Epithelial cell of esophagus (primary cell): ENCODE results near the gene SLC38A1.
A peak's percentile ranks its signal among the peaks of the same experiment; 100 is the strongest.

Experiments
- DNase-seq: peaks from one replicate; pipeline ENCODE4 v3.0.0; 2010; ENCODE audit warnings: low read depth
- H3K4me3 ChIP-seq: 2 replicates; pipeline ENCODE4 v1.5.1; 2011; ENCODE audit warnings: mild to moderate bottlenecking, low read length, control low read depth
- TF ChIP-seq, protein P1 (sequence below): IDR thresholded peaks from 2 replicates; pipeline ENCODE4 v1.5.1; 2011; ENCODE audit warnings: low read depth, mild to moderate bottlenecking, low read length, control low read depth, inconsistent platforms; ENCODE audit not compliant: insufficient read depth; ENCODE audit errors: missing control alignments

The SLC38A1 gene

DNA sequence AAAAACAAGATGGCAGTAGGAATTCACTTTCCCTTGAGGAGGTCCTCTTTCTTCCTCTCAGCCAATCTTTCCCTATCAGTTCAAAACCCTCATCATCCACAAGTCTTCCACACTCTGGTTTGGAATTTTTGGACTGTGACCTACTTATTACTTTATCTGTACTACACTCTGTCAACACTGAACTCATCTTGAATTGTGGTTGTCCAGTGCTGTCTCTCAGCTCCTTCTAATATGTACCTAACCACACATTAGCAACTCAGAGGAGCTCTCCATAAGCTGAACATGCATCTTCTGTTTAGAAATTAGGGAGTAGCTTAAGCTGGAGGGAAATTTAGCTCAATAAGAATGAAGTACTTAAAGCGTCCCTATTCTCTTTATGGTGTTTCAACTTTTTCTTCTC, 34.8 kb downstream of the SLC38A1 start:
- H3K4me3 ChIP-seq = no peak overlapping the region
- TF ChIP-seq, protein P1, sequence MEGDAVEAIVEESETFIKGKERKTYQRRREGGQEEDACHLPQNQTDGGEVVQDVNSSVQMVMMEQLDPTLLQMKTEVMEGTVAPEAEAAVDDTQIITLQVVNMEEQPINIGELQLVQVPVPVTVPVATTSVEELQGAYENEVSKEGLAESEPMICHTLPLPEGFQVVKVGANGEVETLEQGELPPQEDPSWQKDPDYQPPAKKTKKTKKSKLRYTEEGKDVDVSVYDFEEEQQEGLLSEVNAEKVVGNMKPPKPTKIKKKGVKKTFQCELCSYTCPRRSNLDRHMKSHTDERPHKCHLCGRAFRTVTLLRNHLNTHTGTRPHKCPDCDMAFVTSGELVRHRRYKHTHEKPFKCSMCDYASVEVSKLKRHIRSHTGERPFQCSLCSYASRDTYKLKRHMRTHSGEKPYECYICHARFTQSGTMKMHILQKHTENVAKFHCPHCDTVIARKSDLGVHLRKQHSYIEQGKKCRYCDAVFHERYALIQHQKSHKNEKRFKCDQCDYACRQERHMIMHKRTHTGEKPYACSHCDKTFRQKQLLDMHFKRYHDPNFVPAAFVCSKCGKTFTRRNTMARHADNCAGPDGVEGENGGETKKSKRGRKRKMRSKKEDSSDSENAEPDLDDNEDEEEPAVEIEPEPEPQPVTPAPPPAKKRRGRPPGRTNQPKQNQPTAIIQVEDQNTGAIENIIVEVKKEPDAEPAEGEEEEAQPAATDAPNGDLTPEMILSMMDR = no peak
- no peak for DNase-seq

DNA sequence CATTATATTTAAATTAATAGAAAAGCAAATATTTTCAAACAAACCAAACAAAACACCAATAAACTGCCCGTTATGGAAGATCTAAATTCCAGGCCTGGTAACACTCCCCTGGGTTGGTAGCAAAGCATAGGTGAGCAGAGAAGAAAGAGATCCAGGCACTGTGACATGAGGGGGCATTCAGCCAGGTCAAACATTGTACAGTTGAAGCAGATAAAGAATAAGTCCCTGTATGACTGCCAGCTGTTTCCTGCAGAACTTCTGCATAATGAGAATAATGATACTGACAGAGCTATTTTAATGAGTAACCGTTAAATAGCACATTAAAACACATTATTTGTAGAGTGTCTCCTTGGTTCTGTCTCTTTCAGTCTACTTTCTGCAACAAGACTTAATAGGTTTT, 35.4 kb downstream of the SLC38A1 start:
- H3K4me3 ChIP-seq = no peak overlapping the region
- DNase-seq = no peak
- TF ChIP-seq, protein P1 = no peak

DNA sequence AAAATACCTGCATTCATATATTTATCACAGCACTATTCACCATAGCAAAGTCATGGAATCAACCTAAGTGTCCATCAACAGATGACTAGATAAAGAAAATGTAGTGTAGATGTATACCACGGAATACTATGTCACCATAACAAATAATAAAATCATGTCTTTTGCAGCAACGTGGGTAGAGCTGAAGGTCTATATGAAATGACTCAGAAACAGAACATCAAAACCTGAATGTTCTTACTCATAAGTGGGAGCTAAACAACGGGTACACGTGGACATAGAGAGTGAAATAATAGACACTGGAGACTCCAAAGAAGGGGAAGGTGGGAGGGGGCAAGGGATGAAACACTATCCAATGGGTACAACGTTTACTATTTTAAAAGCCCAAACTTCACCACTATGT, 37.9 kb downstream of the SLC38A1 start:
- TF ChIP-seq, protein P1 = no peak
- peak; percentile 24 for DNase-seq

DNA sequence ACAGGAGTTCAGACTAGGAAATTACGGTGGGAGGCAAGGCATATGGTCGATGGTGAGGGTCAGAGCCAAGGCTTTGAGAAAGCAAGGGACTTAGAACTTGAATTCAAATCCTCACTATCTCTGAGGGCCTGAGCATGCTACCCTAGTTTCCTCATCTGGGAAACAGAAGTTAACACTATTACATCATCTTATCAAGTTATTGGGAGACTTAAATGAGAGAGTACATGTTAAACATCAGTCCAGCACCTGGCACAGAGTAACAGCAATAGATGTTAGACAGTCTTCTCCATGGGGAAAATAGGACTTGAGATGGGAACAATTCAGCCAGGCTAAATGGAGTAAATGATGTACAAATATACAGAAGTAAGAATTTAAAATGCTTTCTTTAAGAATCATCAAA, 38.5 kb downstream of the SLC38A1 start:
- H3K4me3 ChIP-seq = no peak overlapping the region
- DNase-seq = no peak
- TF ChIP-seq, protein P1 = no peak

More for the DNA sequence above, 37.9 kb downstream of the SLC38A1 start:
- H3K4me3 ChIP-seq = no peak overlapping the region

DNA sequence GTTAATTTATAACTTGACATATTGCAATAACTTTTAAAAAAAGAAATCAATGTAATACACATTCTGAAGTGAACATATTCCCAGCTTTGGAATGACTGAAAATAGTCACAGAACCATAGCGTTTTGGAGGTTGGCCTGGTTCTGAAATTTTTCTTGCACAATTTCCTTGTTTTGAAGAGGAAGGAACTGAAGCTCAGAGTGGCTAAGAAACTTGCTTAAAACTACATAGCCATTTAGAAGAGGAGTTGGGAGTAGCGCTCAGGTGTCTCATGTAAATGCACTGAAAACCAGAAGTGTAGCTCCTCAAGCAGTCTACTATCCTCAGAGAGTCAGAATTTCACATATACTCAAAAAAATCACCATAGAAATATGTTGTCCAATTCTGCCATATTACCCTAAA, 41.2 kb downstream of the SLC38A1 start:
- DNase-seq = no peak
- no peak overlapping the region for H3K4me3 ChIP-seq
- TF ChIP-seq, protein P1 = no peak

DNA sequence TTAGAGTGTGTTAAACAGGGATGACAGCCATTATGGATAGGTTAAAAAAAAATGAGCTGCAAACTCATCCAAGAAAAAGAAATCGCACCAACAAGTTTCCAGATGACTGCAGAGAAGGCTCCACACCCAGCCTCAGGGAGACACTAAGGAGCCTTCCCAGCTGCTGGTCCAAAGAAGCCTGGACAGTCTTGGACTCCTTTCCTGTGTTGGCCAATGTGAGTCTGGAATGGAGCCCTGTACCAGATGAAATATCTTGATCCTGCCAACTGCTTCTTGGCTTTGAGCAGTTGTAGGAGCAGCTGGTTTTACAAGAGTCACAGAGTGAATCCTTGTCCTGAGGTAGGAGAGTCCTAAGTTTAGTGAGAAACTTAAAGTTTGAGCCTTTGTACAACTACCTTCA, 44.5 kb downstream of the SLC38A1 start:
- DNase-seq = no peak
- TF ChIP-seq, protein P1 = no peak
- no peak overlapping the region for H3K4me3 ChIP-seq

DNA sequence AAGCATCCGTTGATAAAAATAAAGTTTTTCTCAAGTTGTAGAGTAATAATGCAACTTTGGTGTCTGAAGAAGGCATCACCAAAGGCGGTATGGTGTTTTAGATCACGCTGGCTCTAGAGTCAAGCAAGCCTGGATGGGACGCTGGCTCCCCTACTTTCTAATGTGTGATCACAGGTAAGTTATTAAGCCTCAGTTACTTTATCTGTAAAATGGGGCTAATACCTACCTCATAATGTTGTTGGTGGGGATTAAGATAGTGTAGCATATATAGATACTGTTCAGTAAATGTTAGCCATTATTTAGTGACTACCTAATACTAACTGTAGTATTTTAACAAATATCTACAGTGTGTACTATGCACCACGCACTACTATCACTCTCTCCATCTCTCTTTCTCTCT, 45.8 kb downstream of the SLC38A1 start:
- H3K4me3 ChIP-seq = no peak overlapping the region
- TF ChIP-seq, protein P1 = no peak
- DNase-seq = no peak
